HG03095 (cell line): ENCODE measurements around the gene BPTF.
"Not testable (repeated sequence)": the region's sequence is repeated elsewhere in the genome, so short reads cannot be mapped to it uniquely, and the experiment has no call there.

Experiments used
- ATAC-seq: cut with Tn5 transposase; IDR thresholded peaks from one replicate; pipeline ENCODE4 v1.9.1; 2021; ENCODE audit warnings: moderate library complexity; ENCODE audit not compliant: unreplicated experiment

The BPTF gene

GRCh38 chr17:67962156-67962555, 136.9 kb downstream of the BPTF start:
- ATAC-seq, result not testable (repeated sequence)

- ATAC-seq, result not testable (repeated sequence)
Measured at GRCh38 chr17:67963145-67963572, 137.9 kb downstream of the BPTF start.

- no peak for ATAC-seq
Measured at GRCh38 chr17:67970783-67971182, 145.5 kb downstream of the BPTF start.

DNA sequence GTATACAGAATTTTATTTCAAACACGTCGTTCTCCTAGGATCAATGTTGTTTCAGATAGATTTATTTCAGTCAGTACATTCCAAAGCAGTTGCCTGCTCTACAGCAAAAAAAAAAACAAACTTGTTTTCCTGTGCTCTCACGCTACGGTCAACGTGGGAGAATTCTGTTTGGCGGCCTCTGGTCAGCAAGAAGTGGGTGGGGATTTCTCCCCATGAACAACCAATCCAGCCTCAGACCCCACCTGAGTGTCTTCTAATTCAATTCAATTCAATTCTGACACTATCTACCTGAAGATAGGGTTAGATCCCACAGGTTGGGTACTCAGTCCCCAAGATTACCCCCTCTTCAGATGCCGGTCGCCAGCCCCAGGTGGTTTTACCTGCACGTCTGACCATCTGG, 148.9 kb downstream of the BPTF start:
- ATAC-seq, result no peak

DNA sequence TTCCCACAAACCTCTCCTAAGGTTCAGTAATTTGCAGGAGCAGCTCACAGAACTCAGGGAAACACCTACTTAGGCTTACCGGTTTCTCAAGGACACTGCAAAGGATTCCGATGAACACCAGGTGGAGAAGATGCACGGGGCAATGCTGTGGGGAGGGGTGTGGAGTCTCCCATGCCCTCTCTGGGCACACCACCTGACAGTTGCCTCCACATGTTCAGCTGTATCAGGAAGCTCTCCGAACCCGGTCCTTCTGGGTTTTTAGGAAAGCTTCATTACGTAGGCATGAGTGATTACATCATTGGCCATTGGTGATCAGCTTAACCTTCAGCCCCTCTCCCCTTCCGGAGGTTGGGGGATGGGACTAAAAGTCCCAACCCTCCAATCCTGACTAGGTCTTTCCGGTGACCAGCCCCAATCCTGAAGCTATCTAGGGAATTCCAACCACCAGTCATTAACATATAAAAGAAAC, 149.3 kb downstream of the BPTF start:
- no peak for ATAC-seq

GRCh38 chr17:67976306-67976705, 151.0 kb downstream of the BPTF start:
- not testable (repeated sequence) for ATAC-seq

- no peak for ATAC-seq
Measured at GRCh38 chr17:67980456-67980855, 155.2 kb downstream of the BPTF start.

DNA sequence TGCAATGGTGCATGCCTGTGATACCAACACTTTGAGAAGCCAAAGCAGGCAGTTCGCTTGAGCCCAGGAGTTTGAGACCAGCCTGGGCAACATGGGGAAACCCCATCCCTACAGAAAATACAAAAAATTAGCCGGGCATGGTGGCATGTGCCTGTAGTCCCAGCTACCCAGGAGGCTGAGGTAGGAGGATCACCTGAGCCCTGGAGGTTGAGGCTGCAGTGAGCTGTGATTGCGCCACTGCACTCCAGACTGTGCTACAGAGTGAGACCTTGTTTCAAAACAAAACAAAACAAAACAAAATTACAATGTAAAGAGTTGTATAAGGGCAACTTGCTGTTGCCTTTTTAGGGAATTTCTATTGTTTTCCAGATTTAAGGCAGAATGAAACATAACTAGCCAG, 155.6 kb downstream of the BPTF start:
- ATAC-seq, result not testable (repeated sequence)

GRCh38 chr17:67982034-67982640, 156.8 kb downstream of the BPTF start:
- ATAC-seq, result no peak

GRCh38 chr17:67982686-67983382, 157.5 kb downstream of the BPTF start:
- ATAC-seq, result no peak

DNA sequence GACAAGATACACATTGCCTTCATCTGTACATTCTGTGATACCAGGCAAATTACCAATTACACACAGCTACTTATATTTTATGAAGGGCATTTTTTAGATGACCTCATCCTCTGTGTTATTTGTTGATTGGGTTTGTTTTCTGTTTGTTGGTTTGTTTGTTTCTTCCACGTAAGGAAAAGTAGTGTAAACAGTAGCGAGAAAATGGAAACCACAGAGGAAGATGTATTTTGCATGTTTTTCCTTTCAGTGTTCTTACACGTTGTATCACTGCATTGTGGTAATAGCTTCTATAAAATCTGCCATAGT, 158.0 kb downstream of the BPTF start:
- ATAC-seq, result no peak

GRCh38 chr17:67990909-67991308, 165.6 kb downstream of the BPTF start:
- ATAC-seq, result no peak

DNA sequence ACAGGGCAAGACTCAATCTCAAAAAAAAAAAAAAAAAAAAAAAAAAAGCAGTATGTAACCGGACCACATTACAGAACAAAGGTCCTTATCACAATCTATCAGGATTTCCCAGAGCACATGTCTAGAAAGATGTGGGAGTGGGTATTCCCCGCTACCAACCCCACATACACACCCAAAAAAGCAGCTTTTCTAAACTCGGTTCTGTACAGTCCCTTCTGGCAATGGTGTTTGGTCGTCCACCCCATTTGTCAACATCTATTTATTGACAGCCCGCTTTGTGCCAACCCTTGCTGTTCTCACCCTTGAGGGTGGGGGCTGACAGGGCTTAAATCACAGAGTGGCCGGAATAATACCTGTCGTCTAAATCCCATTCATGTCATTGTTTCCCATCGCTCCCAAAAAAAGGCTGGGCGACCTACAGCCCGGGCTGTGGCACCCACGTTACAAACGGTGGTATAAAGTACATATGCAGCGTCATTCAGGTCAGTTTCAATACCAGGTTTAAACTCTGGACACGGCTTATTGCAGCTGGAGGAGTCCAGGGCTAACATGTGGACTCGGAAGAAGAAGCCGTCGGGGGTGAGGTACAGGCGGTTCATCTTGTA, 167.3 kb downstream of the BPTF start:
- peak; percentile 3 for ATAC-seq

GRCh38 chr17:67993153-67993997, 168.1 kb downstream of the BPTF start:
- ATAC-seq, result peak; percentile 68

DNA sequence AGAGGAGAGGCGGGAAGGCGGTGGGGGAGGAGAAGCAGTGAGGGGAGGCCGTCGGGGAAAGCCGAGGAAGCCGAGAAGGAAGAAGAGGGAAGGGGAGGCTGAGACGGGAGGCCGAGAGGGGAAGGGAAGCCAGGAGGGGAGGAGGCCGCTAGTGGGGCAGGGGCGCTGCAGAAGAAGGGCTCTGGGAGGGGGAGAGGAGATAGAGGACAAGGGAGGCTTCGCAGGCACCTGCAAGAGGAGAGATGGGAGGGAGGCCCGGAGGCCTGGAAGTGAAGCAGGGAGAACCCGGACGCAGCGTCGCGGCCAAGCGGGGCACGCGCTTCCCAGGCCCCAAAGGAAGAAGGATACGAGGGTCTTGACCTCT, 168.7 kb downstream of the BPTF start:
- no peak for ATAC-seq

GRCh38 chr17:67994817-67995569, 169.7 kb downstream of the BPTF start:
- ATAC-seq, result no peak

- no peak for ATAC-seq
Measured at GRCh38 chr17:67995570-67996263, 170.4 kb downstream of the BPTF start.

DNA sequence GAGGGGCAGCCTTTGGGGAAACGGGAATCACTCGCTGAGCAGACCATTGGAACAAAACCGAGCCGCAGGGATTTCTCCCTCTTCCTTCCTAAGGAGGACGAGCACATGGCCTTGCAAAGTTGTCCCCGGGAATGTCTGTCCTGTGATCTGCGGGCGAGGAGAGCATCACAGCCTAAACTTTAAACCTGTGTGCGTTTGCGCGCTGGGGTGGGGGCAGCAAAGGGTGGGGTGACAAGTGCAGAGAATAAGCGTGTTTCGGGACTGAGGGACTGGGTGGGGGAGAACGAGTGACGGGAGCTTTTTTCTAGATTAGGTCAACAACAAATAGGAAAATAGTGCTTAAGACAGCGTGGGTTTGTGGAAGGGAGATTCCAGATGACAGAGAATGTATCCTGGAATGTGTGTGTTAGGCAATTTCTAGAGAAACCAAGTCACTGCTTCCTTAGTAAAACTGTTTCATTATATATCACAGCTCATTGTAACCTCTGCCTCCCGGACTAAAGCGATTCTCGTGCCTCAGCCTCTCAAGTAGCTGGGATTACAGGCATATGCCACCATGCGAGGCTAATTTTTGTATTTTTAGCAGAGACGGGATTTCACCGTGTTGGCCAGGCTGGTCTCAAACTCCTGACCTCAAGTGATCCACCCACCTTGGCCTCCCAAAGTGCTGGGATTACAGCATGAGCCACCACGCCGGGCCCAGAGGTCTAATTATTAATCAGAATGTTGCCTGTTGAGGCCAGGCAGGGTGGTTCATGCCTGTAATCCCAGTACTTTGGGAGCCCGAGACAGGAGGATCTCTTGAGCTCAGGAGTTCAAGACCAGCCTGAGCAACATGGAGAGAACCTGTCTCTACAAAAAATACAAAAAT, 171.2 kb downstream of the BPTF start, which contains the start of gene C17orf58:
Gene C17orf58, minus strand, starts transcription at position 169 of the 871 bp plus-strand sequence. CDS start 271 bp downstream, outside the sequence.
- not testable (repeated sequence) for ATAC-seq

DNA sequence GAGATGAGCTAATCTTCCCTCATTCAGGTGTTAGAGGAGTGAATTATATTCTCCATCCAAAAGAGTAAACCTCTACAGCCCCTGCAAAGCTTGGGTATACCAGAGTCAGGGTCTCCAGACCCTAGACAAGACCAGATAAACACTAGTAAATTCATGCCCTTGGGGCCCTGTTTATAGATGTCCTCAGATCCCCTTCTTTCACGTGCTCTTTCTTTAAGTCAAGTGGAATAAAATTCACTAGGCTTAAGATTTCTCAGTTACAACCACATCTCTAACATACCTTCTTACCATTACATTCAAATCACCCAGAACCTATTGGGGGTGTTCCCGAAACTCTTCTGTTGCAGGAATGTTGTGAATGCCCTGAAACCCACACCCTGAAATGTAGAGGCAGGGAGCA, 173.2 kb downstream of the BPTF start:
- ATAC-seq, result no peak
